Measurements from ENCODE around the gene YBX1.
"Not testable (repeated sequence)": the region's sequence is repeated elsewhere in the genome, so short reads cannot be mapped to it uniquely, and the experiment has no call there.

Gene YBX1

GRCh38 chr1:42723511-42723910, 41.3 kb downstream of the YBX1 start:
- H3K9me2 ChIP-seq (replicated peaks; ENCODE audit: insufficient read depth, low read length): no peaks in the 10 kb centered on the region
- no peaks in the 10 kb centered on the region for H4K20me1 ChIP-seq (ENCODE audit: insufficient read depth, low read length)
- H3K4me3 ChIP-seq (ENCODE audit: low read length): no peak overlapping the region
- H3K9ac ChIP-seq (ENCODE audit: low read length): no peak overlapping the region
- no peaks in the 10 kb centered on the region for H3K79me2 ChIP-seq (ENCODE audit: low read length)
- H3K4me1 ChIP-seq (ENCODE audit: low read length): no peaks in the 10 kb centered on the region
- no peaks in the 10 kb centered on the region for H3K9me3 ChIP-seq (replicated peaks; ENCODE audit: insufficient read depth, low read length)
- peaks cover 3% of the 10 kb centered on the region; the same call in 1 of the 2 replicates for H3F3A ChIP-seq (ENCODE audit: insufficient read depth, low read length)
- H3K27me3 ChIP-seq (replicated peaks; ENCODE audit: insufficient read depth, low read length): no peaks in the 10 kb centered on the region
- H2AFZ ChIP-seq (ENCODE audit: low read length): no peak overlapping the region
- TF ChIP-seq EZH2 (optimal IDR thresholded peaks at IDR 0.05; ENCODE audit: low read depth, low read length): no peak
- TF ChIP-seq EZH2phosphoT487 (IDR thresholded peaks at IDR 0.05; ENCODE audit: low read length): no peak
- no peak for TF ChIP-seq CTCF (IDR thresholded peaks at IDR 0.05; ENCODE audit: low read length)
- no peaks in the 10 kb centered on the region for H3K36me3 ChIP-seq (replicated peaks; ENCODE audit: insufficient read depth, low read length)
- H3K27ac ChIP-seq (ENCODE audit: low read length): no peak overlapping the region
- no peak overlapping the region for H3K4me2 ChIP-seq (ENCODE audit: low read depth, low read length)
- no peak for DNase-seq

DNA sequence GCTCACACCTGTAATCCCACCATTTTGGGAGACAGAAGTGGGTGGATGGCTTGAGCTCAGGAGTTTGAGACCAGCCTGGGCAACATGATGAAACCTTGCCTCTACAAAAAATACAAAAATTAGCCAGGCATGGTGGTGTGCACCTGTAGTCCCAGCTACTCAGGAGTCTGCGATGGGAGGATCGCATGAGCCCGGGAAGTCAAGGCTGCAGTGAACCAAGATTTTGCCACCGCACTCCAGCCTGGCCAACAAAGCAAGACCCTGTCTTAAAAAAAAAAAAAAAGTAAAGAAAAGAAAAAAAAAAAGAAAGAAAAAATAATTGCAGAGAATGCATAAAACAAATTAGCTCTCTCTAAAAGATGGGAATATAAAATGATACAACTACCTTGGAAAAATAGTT, 43.6 kb downstream of the YBX1 start:
- not testable (repeated sequence) for H3K9me3 ChIP-seq (replicated peaks; ENCODE audit: insufficient read depth, low read length); H3K79me2 ChIP-seq (ENCODE audit: low read length); H3K27me3 ChIP-seq (replicated peaks; ENCODE audit: insufficient read depth, low read length); H3K9ac ChIP-seq (ENCODE audit: low read length); H3K4me1 ChIP-seq (ENCODE audit: low read length); H2AFZ ChIP-seq (ENCODE audit: low read length); H3F3A ChIP-seq (ENCODE audit: insufficient read depth, low read length); DNase-seq; H4K20me1 ChIP-seq (ENCODE audit: insufficient read depth, low read length); H3K9me2 ChIP-seq (replicated peaks; ENCODE audit: insufficient read depth, low read length); H3K4me2 ChIP-seq (ENCODE audit: low read depth, low read length); H3K36me3 ChIP-seq (replicated peaks; ENCODE audit: insufficient read depth, low read length); H3K27ac ChIP-seq (ENCODE audit: low read length); H3K4me3 ChIP-seq (ENCODE audit: low read length)

GRCh38 chr1:42730002-42730401, 47.8 kb downstream of the YBX1 start:
- Histone ChIP-seq H4K20me1 (ENCODE audit: insufficient read depth, low read length) (no peaks in the 10 kb centered on the region), H3K36me3 (replicated peaks; ENCODE audit: insufficient read depth, low read length) (no peaks in the 10 kb centered on the region), H3K79me2 (ENCODE audit: low read length) (no peaks in the 10 kb centered on the region), H3K9me2 (replicated peaks; ENCODE audit: insufficient read depth, low read length) (no peaks in the 10 kb centered on the region), H3K9ac (ENCODE audit: low read length) (no peak overlapping the region), H2AFZ (ENCODE audit: low read length) (no peak overlapping the region), H3F3A (ENCODE audit: insufficient read depth, low read length) (no peaks in the 10 kb centered on the region), H3K4me1 (ENCODE audit: low read length) (no peaks in the 10 kb centered on the region), H3K4me3 (ENCODE audit: low read length) (no peak overlapping the region), H3K4me2 (ENCODE audit: low read depth, low read length) (no peak overlapping the region), H3K9me3 (replicated peaks; ENCODE audit: insufficient read depth, low read length) (no peaks in the 10 kb centered on the region), H3K27me3 (replicated peaks; ENCODE audit: insufficient read depth, low read length) (no peaks in the 10 kb centered on the region), H3K27ac (ENCODE audit: low read length) (no peak overlapping the region)
- DNase-seq: no peak
- TF ChIP-seq EZH2 (optimal IDR thresholded peaks at IDR 0.05; ENCODE audit: low read depth, low read length) (no peak), CTCF (IDR thresholded peaks at IDR 0.05; ENCODE audit: low read length) (no peak), EZH2phosphoT487 (IDR thresholded peaks at IDR 0.05; ENCODE audit: low read length) (no peak)

DNA sequence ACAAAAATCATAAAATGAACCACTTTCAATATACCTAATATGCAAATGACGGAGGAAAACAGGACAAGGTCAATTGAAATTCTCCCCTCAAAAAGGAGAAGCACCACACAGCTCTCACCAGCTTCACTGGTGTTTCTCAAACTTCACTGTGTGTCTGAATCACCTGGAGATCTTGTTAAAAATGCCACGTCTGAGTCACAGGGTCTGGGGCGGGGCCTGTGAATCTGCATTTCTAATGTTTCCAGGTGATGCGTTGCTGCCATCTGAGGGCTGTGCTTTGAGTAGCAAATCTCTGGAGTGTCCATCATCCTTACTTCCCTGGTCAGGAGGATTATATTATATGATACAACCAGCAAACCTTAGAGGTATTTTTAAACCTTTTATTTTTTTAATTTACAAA, 48.8 kb downstream of the YBX1 start:
- DNase-seq: no peak
- Histone ChIP-seq H4K20me1 (ENCODE audit: insufficient read depth, low read length) (no peaks in the 10 kb centered on the region), H3K27me3 (replicated peaks; ENCODE audit: insufficient read depth, low read length) (no peaks in the 10 kb centered on the region), H3K4me1 (ENCODE audit: low read length) (no peaks in the 10 kb centered on the region), H3K4me2 (ENCODE audit: low read depth, low read length) (no peak overlapping the region), H3K36me3 (replicated peaks; ENCODE audit: insufficient read depth, low read length) (no peaks in the 10 kb centered on the region), H3F3A (ENCODE audit: insufficient read depth, low read length) (no peaks in the 10 kb centered on the region), H3K27ac (ENCODE audit: low read length) (no peak overlapping the region), H3K79me2 (ENCODE audit: low read length) (no peaks in the 10 kb centered on the region), H3K4me3 (ENCODE audit: low read length) (no peak overlapping the region), H3K9ac (ENCODE audit: low read length) (no peak overlapping the region), H3K9me3 (replicated peaks; ENCODE audit: insufficient read depth, low read length) (no peaks in the 10 kb centered on the region), H2AFZ (ENCODE audit: low read length) (no peak overlapping the region), H3K9me2 (replicated peaks; ENCODE audit: insufficient read depth, low read length) (no peaks in the 10 kb centered on the region)
- TF ChIP-seq CTCF (IDR thresholded peaks at IDR 0.05; ENCODE audit: low read length) (no peak), EZH2phosphoT487 (IDR thresholded peaks at IDR 0.05; ENCODE audit: low read length) (no peak), EZH2 (optimal IDR thresholded peaks at IDR 0.05; ENCODE audit: low read depth, low read length) (no peak)

All from MM.1S (cell line).